ENCODE results near the gene HSD3B7.

The HSD3B7 gene

DNA sequence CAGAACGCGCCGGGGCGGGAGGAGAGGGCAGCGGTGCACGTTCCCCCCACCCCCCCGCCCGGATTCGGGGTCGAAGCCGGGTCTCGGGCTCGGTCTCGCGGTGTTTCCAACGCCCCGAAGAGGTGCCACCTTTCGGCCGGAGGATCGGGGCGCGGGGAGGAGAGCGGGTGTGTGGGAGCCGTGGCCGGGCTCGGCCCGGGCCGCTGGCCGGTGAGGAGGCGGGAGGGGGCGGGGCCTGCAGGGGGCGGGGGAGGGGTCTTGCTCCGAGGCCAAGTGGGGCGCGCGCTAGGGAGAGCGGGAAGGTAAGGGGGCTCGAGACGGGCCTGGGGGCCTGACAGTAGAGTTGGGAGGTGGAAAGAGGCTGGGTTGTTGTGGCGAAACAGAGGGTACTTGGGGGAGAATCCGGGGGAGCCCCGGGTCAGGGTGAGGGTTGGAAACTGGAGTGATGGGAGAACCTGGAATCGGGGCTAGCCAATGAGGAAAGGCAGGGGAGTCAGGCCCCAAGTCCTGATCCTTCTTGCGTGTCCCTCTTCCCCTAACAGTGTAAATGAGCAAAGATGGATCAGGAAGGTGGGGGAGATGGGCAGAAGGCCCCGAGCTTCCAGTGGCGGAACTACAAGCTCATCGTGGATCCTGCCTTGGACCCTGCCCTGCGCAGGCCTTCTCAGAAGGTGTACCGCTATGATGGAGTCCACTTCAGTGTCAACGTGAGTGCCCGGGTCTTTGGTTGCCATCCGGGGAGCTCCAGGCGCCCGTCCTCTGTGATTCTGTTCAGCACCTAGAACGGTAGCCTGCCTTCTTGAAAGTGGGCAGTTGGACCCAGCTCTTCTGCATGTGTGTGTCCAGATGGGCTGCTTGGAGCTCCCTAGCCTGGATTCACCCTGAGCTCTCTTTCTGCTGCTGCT is 26.6 kb upstream of the HSD3B7 start:
- peaks cover 19% of the 10 kb centered on the region for H3K79me2 ChIP-seq (ENCODE audit: insufficient read depth, low read depth)
- peak overlapping the region; percentile 90; the same call in 1 of the 2 replicates for H3K9ac ChIP-seq
- no peak overlapping the region for H2AFZ ChIP-seq (ENCODE audit: low read depth)
- peaks cover 28% of the 10 kb centered on the region for H3K4me1 ChIP-seq (ENCODE audit: low read depth, poor library complexity, severe bottlenecking)
- H3K4me2 ChIP-seq = peak overlapping the region; percentile 66
- no peaks in the 10 kb centered on the region for H3K27me3 ChIP-seq (ENCODE audit: insufficient read depth, low read depth)
- no peak overlapping the region for H3K27ac ChIP-seq
- no peak overlapping the region for H3K4me3 ChIP-seq (IDR thresholded peaks at IDR 0.05; ENCODE audit: insufficient read depth, low read depth, low read length)
- TF ChIP-seq, protein P1, sequence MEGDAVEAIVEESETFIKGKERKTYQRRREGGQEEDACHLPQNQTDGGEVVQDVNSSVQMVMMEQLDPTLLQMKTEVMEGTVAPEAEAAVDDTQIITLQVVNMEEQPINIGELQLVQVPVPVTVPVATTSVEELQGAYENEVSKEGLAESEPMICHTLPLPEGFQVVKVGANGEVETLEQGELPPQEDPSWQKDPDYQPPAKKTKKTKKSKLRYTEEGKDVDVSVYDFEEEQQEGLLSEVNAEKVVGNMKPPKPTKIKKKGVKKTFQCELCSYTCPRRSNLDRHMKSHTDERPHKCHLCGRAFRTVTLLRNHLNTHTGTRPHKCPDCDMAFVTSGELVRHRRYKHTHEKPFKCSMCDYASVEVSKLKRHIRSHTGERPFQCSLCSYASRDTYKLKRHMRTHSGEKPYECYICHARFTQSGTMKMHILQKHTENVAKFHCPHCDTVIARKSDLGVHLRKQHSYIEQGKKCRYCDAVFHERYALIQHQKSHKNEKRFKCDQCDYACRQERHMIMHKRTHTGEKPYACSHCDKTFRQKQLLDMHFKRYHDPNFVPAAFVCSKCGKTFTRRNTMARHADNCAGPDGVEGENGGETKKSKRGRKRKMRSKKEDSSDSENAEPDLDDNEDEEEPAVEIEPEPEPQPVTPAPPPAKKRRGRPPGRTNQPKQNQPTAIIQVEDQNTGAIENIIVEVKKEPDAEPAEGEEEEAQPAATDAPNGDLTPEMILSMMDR (conservative IDR thresholded peaks at IDR 0.05; ENCODE audit: low read depth, low read length) = no peak
- H3K36me3 ChIP-seq (ENCODE audit: insufficient read depth) = peaks cover 14% of the 10 kb centered on the region; the same call in 1 of the 2 replicates
- H4K20me1 ChIP-seq (ENCODE audit: insufficient read depth) = no peaks in the 10 kb centered on the region

- H3K79me2 ChIP-seq (ENCODE audit: insufficient read depth, low read depth) = peaks cover 19% of the 10 kb centered on the region
- peaks cover 10% of the 10 kb centered on the region for H3K4me1 ChIP-seq (ENCODE audit: low read depth, poor library complexity, severe bottlenecking)
- no peaks in the 10 kb centered on the region for H3K27me3 ChIP-seq (ENCODE audit: insufficient read depth, low read depth)
- no peak overlapping the region for H3K4me3 ChIP-seq (IDR thresholded peaks at IDR 0.05; ENCODE audit: insufficient read depth, low read depth, low read length)
- H3K36me3 ChIP-seq (ENCODE audit: insufficient read depth) = peaks cover 14% of the 10 kb centered on the region; the same call in 1 of the 2 replicates
- H2AFZ ChIP-seq (ENCODE audit: low read depth) = no peak overlapping the region
- TF ChIP-seq, protein P1 (conservative IDR thresholded peaks at IDR 0.05; ENCODE audit: low read depth, low read length) = no peak
- no peak overlapping the region for H3K9ac ChIP-seq
- no peak overlapping the region for H3K27ac ChIP-seq
- H4K20me1 ChIP-seq (ENCODE audit: insufficient read depth) = no peaks in the 10 kb centered on the region
- no peak overlapping the region for H3K4me2 ChIP-seq
Measured at GRCh38 chr16:30961384-30961783, 23.6 kb upstream of the HSD3B7 start.

DNA sequence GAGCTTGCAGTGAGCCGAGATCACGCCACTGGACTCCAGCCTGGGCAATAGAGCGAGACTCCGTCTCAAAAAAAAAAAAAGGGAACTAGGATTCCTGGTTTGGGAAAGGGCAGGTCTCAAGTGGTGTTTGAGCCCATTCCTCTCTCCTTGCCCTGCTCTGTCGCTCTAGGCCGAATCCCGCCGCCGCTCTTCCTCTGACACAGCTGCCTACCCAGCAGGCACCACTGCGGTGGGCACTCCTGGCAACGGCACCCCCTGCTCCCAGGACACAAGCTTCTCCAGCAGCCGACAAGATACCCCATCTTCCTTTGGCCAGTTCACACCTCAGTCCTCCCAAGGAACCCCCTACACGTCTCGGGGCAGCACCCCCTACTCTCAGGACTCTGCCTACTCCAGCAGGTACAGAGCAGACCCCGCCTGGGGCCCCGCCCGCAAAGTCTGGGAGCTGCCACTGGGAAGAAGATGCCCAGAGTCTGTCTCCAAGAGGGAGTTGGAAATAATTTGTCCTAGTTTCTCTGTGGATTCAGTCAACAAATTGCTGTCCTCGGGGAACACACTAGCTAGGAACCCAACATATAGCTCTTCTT is 21.0 kb upstream of the HSD3B7 start:
- no peak overlapping the region for H3K4me3 ChIP-seq (IDR thresholded peaks at IDR 0.05; ENCODE audit: insufficient read depth, low read depth, low read length)
- H3K27me3 ChIP-seq (ENCODE audit: insufficient read depth, low read depth) = no peaks in the 10 kb centered on the region
- peaks cover 12% of the 10 kb centered on the region for H3K79me2 ChIP-seq (ENCODE audit: insufficient read depth, low read depth)
- H3K4me1 ChIP-seq (ENCODE audit: low read depth, poor library complexity, severe bottlenecking) = peaks cover 1% of the 10 kb centered on the region
- H4K20me1 ChIP-seq (ENCODE audit: insufficient read depth) = no peaks in the 10 kb centered on the region
- H3K4me2 ChIP-seq = no peak overlapping the region
- no peak overlapping the region for H3K27ac ChIP-seq
- peaks cover 14% of the 10 kb centered on the region; the same call in 1 of the 2 replicates for H3K36me3 ChIP-seq (ENCODE audit: insufficient read depth)
- TF ChIP-seq, protein P1 (conservative IDR thresholded peaks at IDR 0.05; ENCODE audit: low read depth, low read length) = no peak
- no peak overlapping the region for H3K9ac ChIP-seq
- H2AFZ ChIP-seq (ENCODE audit: low read depth) = no peak overlapping the region

DNA sequence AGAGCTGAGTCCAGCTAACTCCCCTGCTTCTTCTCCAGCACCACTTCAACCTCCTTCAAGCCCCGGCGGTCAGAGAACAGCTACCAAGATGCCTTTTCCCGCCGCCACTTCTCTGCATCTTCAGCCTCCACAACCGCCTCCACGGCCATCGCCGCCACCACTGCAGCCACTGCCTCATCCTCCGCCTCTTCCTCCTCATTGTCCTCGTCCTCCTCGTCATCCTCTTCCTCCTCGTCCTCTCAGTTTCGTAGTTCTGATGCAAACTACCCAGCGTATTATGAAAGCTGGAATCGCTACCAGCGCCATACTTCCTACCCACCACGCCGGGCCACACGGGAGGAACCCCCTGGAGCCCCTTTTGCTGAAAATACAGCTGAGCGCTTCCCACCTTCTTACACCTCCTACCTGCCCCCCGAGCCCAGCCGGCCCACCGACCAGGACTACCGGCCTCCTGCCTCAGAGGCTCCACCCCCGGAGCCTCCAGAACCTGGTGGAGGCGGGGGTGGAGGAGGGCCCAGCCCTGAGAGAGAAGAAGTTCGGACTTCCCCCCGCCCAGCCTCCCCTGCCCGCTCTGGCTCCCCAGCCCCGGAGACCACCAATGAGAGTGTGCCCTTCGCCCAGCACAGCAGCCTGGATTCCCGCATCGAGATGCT is 20.3 kb upstream of the HSD3B7 start:
- Histone ChIP-seq H3K79me2 (ENCODE audit: insufficient read depth, low read depth) (peaks cover 6% of the 10 kb centered on the region; the same call in 1 of the 2 replicates), H3K4me1 (ENCODE audit: low read depth, poor library complexity, severe bottlenecking) (no peaks in the 10 kb centered on the region), H2AFZ (ENCODE audit: low read depth) (no peak overlapping the region), H3K36me3 (ENCODE audit: insufficient read depth) (peaks cover 14% of the 10 kb centered on the region; the same call in 1 of the 2 replicates), H3K4me3 (IDR thresholded peaks at IDR 0.05; ENCODE audit: insufficient read depth, low read depth, low read length) (no peak overlapping the region), H3K27me3 (ENCODE audit: insufficient read depth, low read depth) (no peaks in the 10 kb centered on the region), H3K27ac (no peak overlapping the region), H3K9ac (no peak overlapping the region), H4K20me1 (ENCODE audit: insufficient read depth) (no peaks in the 10 kb centered on the region), H3K4me2 (no peak overlapping the region)
- TF ChIP-seq, protein P1 (conservative IDR thresholded peaks at IDR 0.05; ENCODE audit: low read depth, low read length) = no peak

Measured in KMS-11 (cell line).